Spinal cord (tissue), 10 donors: ENCODE data around the gene BPIFB3. TPM values are rescaled to one million over a fixed set of nuclear protein-coding genes. Genes with fewer than 3 reads are reported as not detected.

Experiments
- DNase-seq, 6 donors: peaks; one replicate each; pipeline versions ENCODE4 v3.0.0 to v3.0.0-alpha.2; 2013 to 2015; ENCODE audit warnings: low spot score in 6 of 6, low read depth in 4 of 6
- H3K27ac ChIP-seq: one replicate; pipeline ENCODE4 v1.5.1; 2013; ENCODE audit warnings: low read depth, low read length, control low read depth
- H3K27me3 ChIP-seq: one replicate; pipeline ENCODE4 v1.6.1; 2013; ENCODE audit warnings: low read length; ENCODE audit not compliant: control insufficient read depth, insufficient read depth
- H3K36me3 ChIP-seq: one replicate; pipeline ENCODE4 v1.6.1; 2013; ENCODE audit warnings: low read length; ENCODE audit not compliant: control insufficient read depth, insufficient read depth
- H3K4me1 ChIP-seq: one replicate; pipeline ENCODE4 v1.6.1; 2013; ENCODE audit warnings: low read length; ENCODE audit not compliant: control insufficient read depth, insufficient read depth
- H3K4me3 ChIP-seq: one replicate; pipeline ENCODE4 v1.5.1; 2013; ENCODE audit warnings: low read depth, low read length, control low read depth
- H3K9me3 ChIP-seq: one replicate; pipeline ENCODE4 v1.6.1; 2013; ENCODE audit warnings: low read length; ENCODE audit not compliant: control insufficient read depth, insufficient read depth
- WGBS: methylation state at CpG from one replicate; pipeline ENCODE4 v1.1.5; 2013; ENCODE audit warnings: missing lambda C conversion rate; ENCODE audit not compliant: insufficient coverage; 5-methylcytosine and 5-hydroxymethylcytosine counted together
- polyA plus RNA-seq, 2 donors: library from polyadenylated mRNA; unstranded; fragments of 120-200 nt; gene quantifications; one replicate each; pipeline ENCODE4 v1.2.1, GENCODE V29; 2013; ENCODE audit not compliant: insufficient read length in 2 of 2
- total RNA-seq, 2 donors: library from RNA; depleted of rRNA in 1 of 2; stranded (reverse); fragments of 120-200 nt in 1 of 2; fragments of >200 nt in 1 of 2; gene quantifications; one replicate each; pipeline versions ENCODE4 v1.2.3 to v1.2.4, GENCODE V29; 2013 to 2014
- donor health status: healthy.

Gene BPIFB3
- total and polyA plus RNA-seq, 4 donors, result 0.17 TPM; not detected in 3

- no peaks in the 10 kb centered on the region for H3K27me3 ChIP-seq
- peaks cover 8% of the 10 kb centered on the region for H3K4me1 ChIP-seq
- 41% methylated on average over 14 of the region's 19 CpGs for WGBS
- H3K4me3 ChIP-seq, result no peak overlapping the region
- H3K36me3 ChIP-seq, result no peaks in the 10 kb centered on the region
- no peak for DNase-seq
- H3K9me3 ChIP-seq, result peaks cover 5% of the 10 kb centered on the region
- H3K27ac ChIP-seq, result no peak overlapping the region
Measured at GRCh38 chr20:33009214-33010132, 44.2 kb upstream of the BPIFB3 start.

- Histone ChIP-seq H3K27ac (no peak overlapping the region), H3K36me3 (no peaks in the 10 kb centered on the region), H3K27me3 (no peaks in the 10 kb centered on the region), H3K9me3 (peaks cover 3% of the 10 kb centered on the region), H3K4me3 (no peak overlapping the region), H3K4me1 (peaks cover 12% of the 10 kb centered on the region)
- 60% methylated on average over 2 of the region's 5 CpGs for WGBS
- no peak for DNase-seq
Measured at GRCh38 chr20:33010133-33010504, 43.6 kb upstream of the BPIFB3 start.

GRCh38 chr20:33010674-33011449 lies 42.8 kb upstream of the BPIFB3 start:
- H3K27ac ChIP-seq, result no peak overlapping the region
- no peak overlapping the region for H3K4me3 ChIP-seq
- no peaks in the 10 kb centered on the region for H3K27me3 ChIP-seq
- H3K4me1 ChIP-seq, result peaks cover 18% of the 10 kb centered on the region
- no peak for DNase-seq
- H3K36me3 ChIP-seq, result no peaks in the 10 kb centered on the region
- no peaks in the 10 kb centered on the region for H3K9me3 ChIP-seq
- 97% methylated on average over 6 of the region's 8 CpGs for WGBS

GRCh38 chr20:33012327-33013189 lies 41.1 kb upstream of the BPIFB3 start:
- Histone ChIP-seq H3K27me3 (no peaks in the 10 kb centered on the region), H3K27ac (no peak overlapping the region), H3K4me3 (no peak overlapping the region), H3K4me1 (peaks cover 22% of the 10 kb centered on the region), H3K9me3 (no peaks in the 10 kb centered on the region), H3K36me3 (no peaks in the 10 kb centered on the region)
- DNase-seq, result no peak
- 81% methylated on average over 10 of the region's 15 CpGs for WGBS

- Histone ChIP-seq H3K9me3 (no peaks in the 10 kb centered on the region), H3K4me1 (peaks cover 22% of the 10 kb centered on the region), H3K4me3 (no peak overlapping the region), H3K36me3 (no peaks in the 10 kb centered on the region), H3K27ac (no peak overlapping the region), H3K27me3 (no peaks in the 10 kb centered on the region)
- 70% methylated on average over 9 of the region's 12 CpGs for WGBS
- DNase-seq, result no peak
Measured at GRCh38 chr20:33013701-33014326, 39.9 kb upstream of the BPIFB3 start.

GRCh38 chr20:33014336-33015113 lies 39.2 kb upstream of the BPIFB3 start:
- peaks cover 19% of the 10 kb centered on the region for H3K4me1 ChIP-seq
- 81% methylated on average over 9 of the region's 16 CpGs for WGBS
- no peak overlapping the region for H3K4me3 ChIP-seq
- H3K27ac ChIP-seq, result no peak overlapping the region
- H3K36me3 ChIP-seq, result no peaks in the 10 kb centered on the region
- peak in 1 of 6 donors; percentile 14 for DNase-seq
- no peaks in the 10 kb centered on the region for H3K9me3 ChIP-seq
- H3K27me3 ChIP-seq, result no peaks in the 10 kb centered on the region

- no peaks in the 10 kb centered on the region for H3K27me3 ChIP-seq
- no peak overlapping the region for H3K27ac ChIP-seq
- WGBS, result 63% methylated on average over 7 of the region's 10 CpGs
- H3K36me3 ChIP-seq, result no peaks in the 10 kb centered on the region
- H3K9me3 ChIP-seq, result no peaks in the 10 kb centered on the region
- peak in 1 of 6 donors; percentile 23 for DNase-seq
- no peak overlapping the region for H3K4me3 ChIP-seq
- peaks cover 22% of the 10 kb centered on the region for H3K4me1 ChIP-seq
Measured at GRCh38 chr20:33015114-33015484, 38.6 kb upstream of the BPIFB3 start.

DNA sequence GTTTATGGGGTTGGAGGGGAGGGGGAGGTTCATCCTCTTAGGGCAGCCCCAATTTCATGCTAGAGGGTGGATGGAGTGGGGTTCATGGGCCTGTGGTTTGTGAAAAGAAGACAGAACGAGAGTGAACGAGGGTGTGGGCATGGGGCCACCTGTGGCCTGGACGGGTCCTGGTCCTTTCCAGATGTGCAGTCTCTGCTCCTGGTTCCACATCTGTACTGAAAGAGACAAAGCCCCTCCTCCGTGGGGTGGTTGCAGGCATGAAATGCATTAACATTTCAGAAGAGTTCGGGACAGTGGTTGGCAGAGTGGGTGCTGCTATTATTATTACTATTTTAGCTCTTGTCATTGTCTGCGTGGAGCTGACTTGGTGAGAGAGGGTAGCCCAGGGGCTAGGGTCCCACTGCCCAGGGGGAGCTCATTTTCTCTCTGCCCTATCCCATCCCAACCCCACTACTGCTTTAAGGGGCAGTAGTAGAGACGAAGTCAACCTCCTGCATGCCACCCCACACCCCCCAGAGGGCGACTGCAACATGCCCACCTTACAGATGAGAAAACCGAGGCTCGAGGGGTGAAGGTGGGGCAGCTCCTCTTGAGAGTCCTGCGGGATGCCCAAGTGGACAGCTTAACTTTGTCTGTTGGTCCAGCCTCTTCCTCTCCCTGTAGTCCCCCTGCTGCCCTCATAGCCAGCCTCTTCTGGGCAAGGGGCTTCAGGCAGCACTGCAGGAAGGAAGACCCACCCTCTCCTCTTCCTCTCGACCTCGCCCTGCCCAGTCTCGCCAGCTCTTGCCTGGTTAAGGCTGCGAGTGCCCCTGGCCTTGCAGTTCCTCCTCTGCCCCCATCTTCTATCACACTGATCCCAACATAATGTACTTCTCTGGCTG lies 37.8 kb upstream of the BPIFB3 start:
- Histone ChIP-seq H3K27me3 (no peaks in the 10 kb centered on the region), H3K4me1 (peaks cover 28% of the 10 kb centered on the region), H3K36me3 (no peaks in the 10 kb centered on the region), H3K9me3 (no peaks in the 10 kb centered on the region), H3K27ac (no peak overlapping the region), H3K4me3 (no peak overlapping the region)
- 83% methylated on average over 12 of the region's 15 CpGs for WGBS
- DNase-seq, result no peak
